ENCODE data around the gene CRYBB1. TPM values are rescaled to one million over a fixed set of nuclear protein-coding genes. Genes with fewer than 3 reads are reported as not detected.

The CRYBB1 gene
- total RNA-seq, 1 experiment from 2014 or later, result not detected

- DNase-seq, result no peak
- Histone ChIP-seq H3K9ac (ENCODE audit: low read length) (no peak overlapping the region), H3K79me2 (ENCODE audit: low read length) (no peaks in the 10 kb centered on the region), H3K27me3 (ENCODE audit: low read length) (peaks cover 21% of the 10 kb centered on the region), H4K20me1 (ENCODE audit: low read length) (no peaks in the 10 kb centered on the region), H3K4me1 (ENCODE audit: insufficient read depth, low read length) (peaks cover 10% of the 10 kb centered on the region), H3K4me2 (ENCODE audit: low read length) (peak overlapping the region; percentile 86), H3K9me3 (ENCODE audit: low read length) (no peaks in the 10 kb centered on the region), H3K4me3 (ENCODE audit: low read length) (peak overlapping the region; percentile 61), H3K27ac (ENCODE audit: low read length) (no peak overlapping the region), H3K9me2 (replicated peaks; ENCODE audit: low read length) (no peaks in the 10 kb centered on the region), H3F3A (ENCODE audit: low read length, unreplicated experiment) (no peaks in the 10 kb centered on the region), H3K36me3 (ENCODE audit: low read depth, low read length) (no peaks in the 10 kb centered on the region), H2AFZ (ENCODE audit: low read length) (peak overlapping the region; percentile 76; the same call in 1 of the 2 replicates)
- CTCF ChIA-PET, result no interaction called here
- TF ChIP-seq EZH2phosphoT487 (IDR thresholded peaks at IDR 0.05; ENCODE audit: borderline replicate concordance, low read length), result no peak
- TF ChIP-seq EZH2 (IDR thresholded peaks at IDR 0.05; ENCODE audit: low read length, unreplicated experiment), result no peak
- no peak for TF ChIP-seq CTCF (conservative IDR thresholded peaks at IDR 0.05; ENCODE audit: low read depth, low read length)
- no TSS peak for BruUV-seq (replicated peaks)
- intact Hi-C loops (cut with micrococcal nuclease), result no loop called here
- POLR2A ChIA-PET (ENCODE audit: unreplicated experiment), result no interaction called here
- ATAC-seq, result no peak
These were observed 40.3 kb upstream of the CRYBB1 start for GRCh38 chr22:26658161-26658560.

- Histone ChIP-seq H3K4me2 (ENCODE audit: low read length) (peak within 1 kb of the TSS; percentile 86), H3K4me3 (ENCODE audit: low read length) (peak within 1 kb of the TSS; percentile 61), H2AFZ (ENCODE audit: low read length) (peak within 1 kb of the TSS; percentile 76; the same call in 1 of the 2 replicates), H3K27me3 (ENCODE audit: low read length) (peaks cover 29% of the 10 kb centered on the region), H3K27ac (ENCODE audit: low read length) (no peak within 1 kb of the TSS), H3F3A (ENCODE audit: low read length, unreplicated experiment) (no peaks in the 10 kb centered on the region), H3K9me2 (replicated peaks; ENCODE audit: low read length) (no peaks in the 10 kb centered on the region), H3K36me3 (ENCODE audit: low read depth, low read length) (no peaks in the 10 kb centered on the region), H3K9ac (ENCODE audit: low read length) (no peak within 1 kb of the TSS), H3K9me3 (ENCODE audit: low read length) (no peaks in the 10 kb centered on the region), H3K4me1 (ENCODE audit: insufficient read depth, low read length) (peaks cover 10% of the 10 kb centered on the region), H3K79me2 (ENCODE audit: low read length) (no peaks in the 10 kb centered on the region), H4K20me1 (ENCODE audit: low read length) (no peaks in the 10 kb centered on the region)
- POLR2A ChIA-PET (ENCODE audit: unreplicated experiment), result no interaction called here
- intact Hi-C loops (cut with micrococcal nuclease), result no loop called here
- CTCF ChIA-PET, result no interaction called here
- DNase-seq (no peak), ATAC-seq (no peak)
- TF ChIP-seq EZH2 (IDR thresholded peaks at IDR 0.05; ENCODE audit: low read length, unreplicated experiment), result no peak
- no peak for TF ChIP-seq EZH2phosphoT487 (IDR thresholded peaks at IDR 0.05; ENCODE audit: borderline replicate concordance, low read length)
- no peak for TF ChIP-seq CTCF (conservative IDR thresholded peaks at IDR 0.05; ENCODE audit: low read depth, low read length)
- no TSS peak for BruUV-seq (replicated peaks)
These were observed 39.3 kb upstream of the CRYBB1 start, which contains the start of gene MIAT for GRCh38 chr22:26656891-26657851. MIAT (plus strand) TSS chr22:26657588.

- Histone ChIP-seq H3K9ac (ENCODE audit: low read length) (no peak overlapping the region), H4K20me1 (ENCODE audit: low read length) (no peaks in the 10 kb centered on the region), H3K36me3 (ENCODE audit: low read depth, low read length) (no peaks in the 10 kb centered on the region), H3K4me3 (ENCODE audit: low read length) (no peak overlapping the region), H3K9me3 (ENCODE audit: low read length) (no peaks in the 10 kb centered on the region), H3K27ac (ENCODE audit: low read length) (no peak overlapping the region), H3K9me2 (replicated peaks; ENCODE audit: low read length) (no peaks in the 10 kb centered on the region), H2AFZ (ENCODE audit: low read length) (no peak overlapping the region), H3F3A (ENCODE audit: low read length, unreplicated experiment) (no peaks in the 10 kb centered on the region), H3K79me2 (ENCODE audit: low read length) (no peaks in the 10 kb centered on the region), H3K4me2 (ENCODE audit: low read length) (no peak overlapping the region), H3K4me1 (ENCODE audit: insufficient read depth, low read length) (no peaks in the 10 kb centered on the region), H3K27me3 (ENCODE audit: low read length) (peaks cover 60% of the 10 kb centered on the region)
- CTCF ChIA-PET, result no interaction called here
- POLR2A ChIA-PET (ENCODE audit: unreplicated experiment), result no interaction called here
- DNase-seq (no peak), ATAC-seq (no peak)
- no TSS peak for BruUV-seq (replicated peaks)
- no peak for TF ChIP-seq EZH2 (IDR thresholded peaks at IDR 0.05; ENCODE audit: low read length, unreplicated experiment)
- TF ChIP-seq EZH2phosphoT487 (IDR thresholded peaks at IDR 0.05; ENCODE audit: borderline replicate concordance, low read length), result no peak
- TF ChIP-seq CTCF (conservative IDR thresholded peaks at IDR 0.05; ENCODE audit: low read depth, low read length), result no peak
- intact Hi-C loops (cut with micrococcal nuclease), result no loop called here
These were observed 34.0 kb upstream of the CRYBB1 start for GRCh38 chr22:26651815-26652214.

All from PC-3 (cell line).